PC-9 (cell line): Measurements from ENCODE around the gene COL5A1. TPM values are rescaled to one million over a fixed set of nuclear protein-coding genes. Genes with fewer than 3 reads are reported as not detected.

Source experiments
- BruUV-seq: library from RNA; stranded (reverse); fragments of 400-500 nt; replicated peaks from 2 replicates; lab custom pipeline; 2021; lab: Mats Ljungman, UMichigan
- CTCF ChIA-PET: fragments of 300-600 bp; sonication (Branson Sonifier 250); formaldehyde crosslinking; loops from one replicate; lab custom pipeline; 2022; ENCODE audit warnings: antibody characterized with exemption; lab: Charles Lee
- POLR2A ChIA-PET: fragments of 300-600 bp; sonication (Branson Sonifier 250); formaldehyde crosslinking; loops from one replicate; lab custom pipeline; 2022; ENCODE audit warnings: antibody characterized with exemption; ENCODE audit not compliant: unreplicated experiment; lab: Charles Lee
- DNase-seq, 2 experiments: peaks; one replicate each; pipeline versions ENCODE4 v3.0.0 to v3.0.0-alpha.2; 2015 to 2022; ENCODE audit warnings: mixed read lengths in 1 of 2
- H2AFZ ChIP-seq: fragments of 200-600 bp; sonication (generic); 2 replicates; pipeline ENCODE4 v1.8.1; 2017; ENCODE audit warnings: antibody characterized with exemption
- H3F3A ChIP-seq: fragments of 200-600 bp; sonication (generic); 2 replicates; pipeline ENCODE4 v1.8.1; 2017; ENCODE audit warnings: antibody characterized with exemption, mild to moderate bottlenecking, low read depth; ENCODE audit not compliant: insufficient read depth
- H3K27ac ChIP-seq: fragments of 200-600 bp; sonication (generic); 2 replicates; pipeline ENCODE4 v1.6.1; 2016; ENCODE audit warnings: mixed run types
- H3K27me3 ChIP-seq: fragments of 200-600 bp; sonication (generic); 2 replicates; pipeline ENCODE4 v1.6.1; 2016; ENCODE audit warnings: low read depth, mixed run types; ENCODE audit not compliant: insufficient read depth
- H3K36me3 ChIP-seq: fragments of 200-600 bp; sonication (generic); 2 replicates; pipeline ENCODE4 v1.6.1; 2016; ENCODE audit warnings: low read depth, mixed run types
- H3K4me1 ChIP-seq: fragments of 200-600 bp; sonication (generic); replicated peaks from 2 replicates; pipeline ENCODE4 v1.6.1; 2016; ENCODE audit warnings: mixed run types; ENCODE audit not compliant: insufficient read depth
- H3K4me2 ChIP-seq: fragments of 200-600 bp; sonication (generic); 2 replicates; pipeline ENCODE4 v1.6.1; 2017; ENCODE audit warnings: mixed run types
- H3K4me3 ChIP-seq: fragments of 200-600 bp; sonication (generic); 2 replicates; pipeline ENCODE4 v1.6.1; 2016; ENCODE audit warnings: mixed run types
- H3K79me2 ChIP-seq: fragments of 200-600 bp; sonication (generic); 2 replicates; pipeline ENCODE4 v1.6.1; 2017; ENCODE audit warnings: low read depth, mixed run types
- H3K9me2 ChIP-seq: fragments of 200-600 bp; sonication (generic); 2 replicates; pipeline ENCODE4 v1.8.1; 2017; ENCODE audit warnings: mild to moderate bottlenecking; ENCODE audit not compliant: insufficient read depth
- H3K9me3 ChIP-seq: fragments of 200-600 bp; sonication (generic); 2 replicates; pipeline ENCODE4 v1.8.1; 2016; ENCODE audit warnings: low read depth; ENCODE audit not compliant: insufficient read depth
- H4K20me1 ChIP-seq: fragments of 200-600 bp; sonication (generic); 2 replicates; pipeline ENCODE4 v1.8.1; 2017; ENCODE audit not compliant: insufficient read depth
- EZH2 ChIP-seq: fragments of 200-600 bp; sonication (generic); IDR thresholded peaks from 2 replicates; pipeline ENCODE4 v1.8.0; 2017; ENCODE audit warnings: antibody characterized with exemption, low read depth
- intact Hi-C: fragments of 100-400 bp; cut with micrococcal nuclease; formaldehyde crosslinking; loops from one replicate; pipeline ENCODE4 v1.10.0; 2022; ENCODE audit not compliant: unreplicated experiment
- total RNA-seq: library from RNA; stranded (reverse); gene quantifications from 2 replicates; pipeline ENCODE4 v1.2.3, GENCODE V29; 2021
- TF ChIP-seq, protein P1 (sequence below): fragments of 200-600 bp; sonication (generic); conservative IDR thresholded peaks from 2 replicates; pipeline ENCODE4 v1.6.1; 2017; ENCODE audit warnings: mixed run types, antibody characterized with exemption, mild to moderate bottlenecking, moderate library complexity

COL5A1 gene
- total RNA-seq, 1 experiment from 2014 or later, result 15.2 TPM

DNA sequence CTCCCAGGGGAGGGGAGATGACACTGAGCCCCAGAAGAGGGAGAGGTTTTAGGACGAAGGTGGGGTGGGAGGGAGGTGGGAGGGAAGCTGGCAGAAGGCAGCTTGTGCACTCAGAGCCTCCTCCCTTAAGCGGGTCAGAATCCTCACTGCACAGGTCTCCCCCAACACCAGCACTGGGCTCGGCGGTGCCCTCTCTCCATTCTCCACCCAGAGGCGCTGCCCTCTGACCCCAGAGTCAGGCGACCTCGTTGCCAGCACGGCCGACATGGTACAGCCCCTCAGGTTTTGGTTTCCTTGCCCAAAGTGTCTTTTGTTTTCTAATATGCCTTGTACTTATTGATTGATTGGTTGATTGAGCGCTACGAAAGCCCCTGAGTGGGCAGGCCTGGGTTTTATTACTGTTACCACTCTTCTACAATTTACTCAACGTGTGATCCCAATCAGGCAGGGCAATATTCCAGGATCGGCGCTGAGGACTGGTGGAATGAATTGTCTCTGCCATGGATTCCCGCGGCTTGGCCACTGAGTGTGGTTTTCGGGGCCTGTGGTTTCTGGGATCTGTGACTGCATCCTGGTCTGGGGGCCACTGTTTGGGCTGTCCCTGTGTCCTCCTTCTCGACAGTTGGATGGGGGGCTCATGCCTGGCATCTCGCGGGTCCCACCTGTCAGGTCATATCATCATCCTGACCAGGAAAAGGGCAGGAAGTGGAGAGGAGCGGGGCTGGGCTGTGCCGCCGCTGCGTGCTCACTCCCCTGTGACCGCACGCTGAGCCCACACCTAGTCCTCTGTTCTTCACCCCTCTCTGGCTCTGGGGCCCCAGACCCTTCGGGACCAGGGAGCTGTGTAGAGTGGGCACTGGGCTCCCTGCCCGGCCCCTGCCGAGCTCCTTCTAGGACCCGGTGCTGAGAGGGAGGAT is 229.4 kb downstream of the COL5A1 start:
- POLR2A ChIA-PET, result no interaction called here
- Histone ChIP-seq H3K4me2 (peak overlapping the region; percentile 28; the same call in 1 of the 2 replicates), H3K9me2 (no peaks in the 10 kb centered on the region), H3K27me3 (peaks cover 62% of the 10 kb centered on the region), H3K9me3 (no peaks in the 10 kb centered on the region), H3F3A (no peaks in the 10 kb centered on the region), H3K79me2 (no peaks in the 10 kb centered on the region), H4K20me1 (no peaks in the 10 kb centered on the region), H3K27ac (no peak overlapping the region), H3K4me1 (no peaks in the 10 kb centered on the region), H3K36me3 (no peaks in the 10 kb centered on the region), H2AFZ (no peak overlapping the region), H3K4me3 (no peak overlapping the region; the same call in 1 of the 2 replicates)
- no TSS peak for BruUV-seq
- no peak for DNase-seq
- CTCF ChIA-PET, result no interaction called here
- intact Hi-C loops, result no loop called here
- TF ChIP-seq, protein P1, sequence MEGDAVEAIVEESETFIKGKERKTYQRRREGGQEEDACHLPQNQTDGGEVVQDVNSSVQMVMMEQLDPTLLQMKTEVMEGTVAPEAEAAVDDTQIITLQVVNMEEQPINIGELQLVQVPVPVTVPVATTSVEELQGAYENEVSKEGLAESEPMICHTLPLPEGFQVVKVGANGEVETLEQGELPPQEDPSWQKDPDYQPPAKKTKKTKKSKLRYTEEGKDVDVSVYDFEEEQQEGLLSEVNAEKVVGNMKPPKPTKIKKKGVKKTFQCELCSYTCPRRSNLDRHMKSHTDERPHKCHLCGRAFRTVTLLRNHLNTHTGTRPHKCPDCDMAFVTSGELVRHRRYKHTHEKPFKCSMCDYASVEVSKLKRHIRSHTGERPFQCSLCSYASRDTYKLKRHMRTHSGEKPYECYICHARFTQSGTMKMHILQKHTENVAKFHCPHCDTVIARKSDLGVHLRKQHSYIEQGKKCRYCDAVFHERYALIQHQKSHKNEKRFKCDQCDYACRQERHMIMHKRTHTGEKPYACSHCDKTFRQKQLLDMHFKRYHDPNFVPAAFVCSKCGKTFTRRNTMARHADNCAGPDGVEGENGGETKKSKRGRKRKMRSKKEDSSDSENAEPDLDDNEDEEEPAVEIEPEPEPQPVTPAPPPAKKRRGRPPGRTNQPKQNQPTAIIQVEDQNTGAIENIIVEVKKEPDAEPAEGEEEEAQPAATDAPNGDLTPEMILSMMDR, result no peak

DNA sequence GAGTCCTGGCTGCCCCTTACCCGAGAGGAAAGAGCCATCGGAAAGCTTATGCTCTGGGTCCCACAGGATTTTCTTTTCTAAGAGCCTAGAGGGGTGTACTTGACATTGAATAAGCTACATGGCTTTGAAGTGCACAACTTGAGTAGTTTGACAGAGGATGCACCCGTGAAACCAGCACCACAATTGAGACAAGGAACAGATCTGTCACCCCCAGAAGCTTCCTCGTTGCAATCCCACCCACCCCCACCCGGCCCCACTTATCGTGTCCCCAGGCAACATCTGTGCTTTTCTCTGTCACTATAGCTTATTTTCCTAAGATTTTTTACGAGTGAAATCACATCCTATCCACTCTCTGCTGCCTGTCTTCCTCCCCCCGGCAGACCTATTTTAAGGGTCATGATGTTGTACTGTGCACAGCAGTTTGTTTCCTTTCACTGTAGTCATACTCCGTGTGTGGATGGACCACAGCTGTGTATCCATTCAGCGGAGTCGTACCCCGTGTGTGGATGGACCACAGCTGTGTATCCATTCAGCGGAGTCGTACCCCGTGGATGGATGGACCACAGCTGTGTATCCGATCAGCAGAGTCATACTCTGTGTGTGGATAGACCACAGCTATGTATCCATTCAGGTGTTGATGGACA is 230.2 kb downstream of the COL5A1 start:
- ChIA-PET CTCF (no interaction called here), POLR2A (no interaction called here)
- Histone ChIP-seq H3K4me1 (no peaks in the 10 kb centered on the region), H3F3A (no peaks in the 10 kb centered on the region), H3K79me2 (no peaks in the 10 kb centered on the region), H3K27ac (no peak overlapping the region), H4K20me1 (no peaks in the 10 kb centered on the region), H3K4me2 (peak overlapping the region; percentile 28; the same call in 1 of the 2 replicates), H2AFZ (no peak overlapping the region), H3K9me3 (no peaks in the 10 kb centered on the region), H3K4me3 (peak overlapping the region; percentile 24; the same call in 1 of the 2 replicates), H3K27me3 (peaks cover 64% of the 10 kb centered on the region), H3K9me2 (no peaks in the 10 kb centered on the region), H3K36me3 (no peaks in the 10 kb centered on the region)
- intact Hi-C loops, result no loop called here
- no peak for TF ChIP-seq EZH2
- TF ChIP-seq, protein P1, result no peak
- DNase-seq, result no peak
- no TSS peak for BruUV-seq

DNA sequence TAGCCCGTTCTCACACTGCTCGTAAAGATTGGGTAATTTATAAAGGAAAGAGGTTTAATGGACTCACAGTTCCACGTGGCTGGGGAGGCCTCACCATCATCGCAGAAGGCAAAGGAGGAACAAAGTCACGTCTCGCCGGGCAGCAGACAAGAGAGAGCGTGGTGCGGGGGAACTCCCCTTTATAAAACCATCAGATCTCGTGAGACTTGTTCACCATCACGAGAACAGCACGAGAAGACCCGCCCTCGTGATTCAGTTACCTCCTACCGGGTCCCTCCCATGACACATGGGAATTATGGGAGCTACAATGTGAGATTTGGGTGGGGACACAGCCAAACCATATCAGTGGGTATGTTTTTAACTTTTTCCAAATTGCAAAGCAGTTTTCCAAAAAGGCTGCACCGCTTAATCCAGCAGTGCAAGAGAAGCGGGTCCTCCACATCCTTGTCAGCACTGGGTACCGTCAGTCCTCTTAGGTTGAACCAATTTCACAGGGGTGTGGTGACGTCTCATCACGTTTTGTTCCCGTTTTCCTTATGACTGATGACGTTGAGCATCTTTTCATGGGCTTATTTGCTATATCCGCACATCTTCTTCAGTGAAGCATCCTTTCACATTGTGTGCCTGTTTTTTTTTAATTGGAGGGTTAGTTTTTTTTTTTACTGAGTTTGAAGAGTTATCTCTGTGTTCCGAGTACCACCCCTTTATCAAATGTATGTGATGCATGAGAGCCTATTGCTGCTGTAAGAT is 231.1 kb downstream of the COL5A1 start:
- DNase-seq, result no peak
- peak overlapping the region; percentile 13; the same call in 1 of the 2 replicates for H3K4me2 ChIP-seq
- no peaks in the 10 kb centered on the region for H3K36me3 ChIP-seq
- no peaks in the 10 kb centered on the region for H4K20me1 ChIP-seq
- H3K9me3 ChIP-seq, result no peaks in the 10 kb centered on the region
- peaks cover 70% of the 10 kb centered on the region for H3K27me3 ChIP-seq
- no peaks in the 10 kb centered on the region for H3K4me1 ChIP-seq
- no peak overlapping the region for H3K27ac ChIP-seq
- no peaks in the 10 kb centered on the region for H3K79me2 ChIP-seq
- ChIA-PET POLR2A (no interaction called here), CTCF (no interaction called here)
- intact Hi-C loops, result no loop called here
- no peaks in the 10 kb centered on the region for H3F3A ChIP-seq
- peak overlapping the region; percentile 24; the same call in 1 of the 2 replicates for H3K4me3 ChIP-seq
- no TSS peak for BruUV-seq
- no peak overlapping the region for H2AFZ ChIP-seq
- no peak for TF ChIP-seq EZH2
- TF ChIP-seq, protein P1, result no peak
- H3K9me2 ChIP-seq, result no peaks in the 10 kb centered on the region
